Left forelimb (tissue), 1 donor: ENCODE results near the gene TMEM88.
"Not testable (repeated sequence)": the region's sequence is repeated elsewhere in the genome, so short reads cannot be mapped to it uniquely, and the experiment has no call there.

Experiments used
- DNase-seq: peaks from one replicate; pipeline ENCODE4 v3.0.0-alpha.2; 2018; ENCODE audit warnings: low spot score

Gene TMEM88

GRCh38 chr17:7856011-7856810 lies 1.3 kb downstream of the TMEM88 start:
- peak; percentile 70 for DNase-seq

GRCh38 chr17:7856811-7857712 lies 2.2 kb downstream of the TMEM88 start, which contains the start of gene NAA38:
Gene NAA38, minus strand, starts transcription at chr17:7857559. Its CDS starts 96 bp downstream, at chr17:7857463.
- peak; percentile 98 for DNase-seq

GRCh38 chr17:7857713-7858521 lies 3.1 kb downstream of the TMEM88 start, which contains the start of gene CYB5D1:
Gene CYB5D1, plus strand, starts transcription at chr17:7858003. Its CDS starts 132 bp downstream, at chr17:7858135.
- peak; percentile 92 for DNase-seq

- no peak for DNase-seq
These were observed 3.6 kb downstream of the TMEM88 start for GRCh38 chr17:7858522-7858810.

- DNase-seq = peak; percentile 33
These were observed 4.2 kb downstream of the TMEM88 start for GRCh38 chr17:7859028-7859427.

- DNase-seq = peak; percentile 65
These were observed 8.0 kb downstream of the TMEM88 start for GRCh38 chr17:7862692-7863437.

GRCh38 chr17:7864384-7864783 lies 9.5 kb downstream of the TMEM88 start:
- not testable (repeated sequence) for DNase-seq

GRCh38 chr17:7864995-7865650 lies 10.3 kb downstream of the TMEM88 start:
- DNase-seq = no peak

GRCh38 chr17:7867881-7868329 lies 13.0 kb downstream of the TMEM88 start:
- no peak for DNase-seq

GRCh38 chr17:7873051-7873450 lies 18.2 kb downstream of the TMEM88 start:
- DNase-seq = no peak

GRCh38 chr17:7875804-7876370 lies 21.0 kb downstream of the TMEM88 start:
- no peak for DNase-seq

GRCh38 chr17:7878234-7878633 lies 23.4 kb downstream of the TMEM88 start:
- DNase-seq = no peak

GRCh38 chr17:7880076-7880868 lies 25.4 kb downstream of the TMEM88 start:
- no peak for DNase-seq

GRCh38 chr17:7881276-7882054 lies 26.6 kb downstream of the TMEM88 start:
- no peak for DNase-seq

- DNase-seq = no peak
These were observed 27.2 kb downstream of the TMEM88 start for GRCh38 chr17:7882068-7882467.

- DNase-seq = no peak
These were observed 27.8 kb downstream of the TMEM88 start for GRCh38 chr17:7882629-7883028.

GRCh38 chr17:7883781-7884386 lies 29.0 kb downstream of the TMEM88 start:
- no peak for DNase-seq
